CD4-positive, CD25-positive, alpha-beta regulatory T cell (primary cell): ENCODE data around the gene LTB4R2. TPM values are rescaled to one million over a fixed set of nuclear protein-coding genes. Genes with fewer than 3 reads are reported as not detected.

Experiments used
- ATAC-seq, 2 donors: fragments of 150-1000 bp; cut with Tn5 transposase; one replicate each; pipeline ENCODE4 v1.10.0; 2021; ENCODE audit warnings: low read depth in 2 of 2, moderate number of reproducible peaks in 2 of 2, moderate library complexity in 1 of 2
- DNase-seq, 3 donors: peaks; one replicate each; pipeline versions ENCODE4 v3.0.0 to v3.0.0-alpha.2; 2012 to 2022; ENCODE audit warnings: mixed read lengths in 1 of 3
- H3K27ac ChIP-seq: one replicate; pipeline ENCODE4 v1.7.0; 2013; ENCODE audit warnings: mild to moderate bottlenecking, low read length; ENCODE audit not compliant: insufficient read depth, poor library complexity, severe bottlenecking
- H3K27me3 ChIP-seq: one replicate; pipeline ENCODE4 v1.7.0; 2013; ENCODE audit warnings: low read length; ENCODE audit not compliant: control insufficient read depth, insufficient read depth
- H3K36me3 ChIP-seq: one replicate; pipeline ENCODE4 v1.7.0; 2013; ENCODE audit warnings: mild to moderate bottlenecking, low read length, moderate library complexity; ENCODE audit not compliant: control insufficient read depth, insufficient read depth
- H3K4me1 ChIP-seq: 2 replicates; pipeline ENCODE4 v1.7.0; 2013; ENCODE audit warnings: mild to moderate bottlenecking, low read length; ENCODE audit not compliant: insufficient read depth, control insufficient read depth, poor library complexity, severe bottlenecking
- H3K4me3 ChIP-seq: one replicate; pipeline ENCODE4 v1.7.0; 2013; ENCODE audit warnings: low read depth, mild to moderate bottlenecking, low read length, moderate library complexity
- H3K9me3 ChIP-seq, 2 experiments: 1 replicate in 1 of 2; 2 replicates in 1 of 2; pipeline ENCODE4 v1.7.0; 2013; ENCODE audit warnings: low read length in 2 of 2, mild to moderate bottlenecking in 1 of 2, moderate library complexity in 1 of 2; ENCODE audit not compliant: control insufficient read depth in 2 of 2
- H3K27ac Mint-ChIP-seq, 3 donors: one replicate each; pipeline ENCODE4 v1.8.0; 2020 to 2022; ENCODE audit warnings: mild to moderate bottlenecking in 3 of 3, mixed read lengths in 3 of 3, moderate library complexity in 2 of 3
- H3K27me3 Mint-ChIP-seq: one replicate; pipeline ENCODE4 v1.8.0; 2022; ENCODE audit warnings: mild to moderate bottlenecking, mixed read lengths
- H3K36me3 Mint-ChIP-seq: one replicate; pipeline ENCODE4 v1.8.0; 2020; ENCODE audit warnings: mixed read lengths
- H3K4me1 Mint-ChIP-seq, 4 donors: one replicate each; pipeline ENCODE4 v1.8.0; 2020 to 2022; ENCODE audit warnings: mixed read lengths in 4 of 4, mild to moderate bottlenecking in 1 of 4
- H3K4me3 Mint-ChIP-seq, 4 donors: one replicate each; pipeline ENCODE4 v1.8.0; 2020 to 2022; ENCODE audit warnings: mild to moderate bottlenecking in 4 of 4, mixed read lengths in 4 of 4, moderate library complexity in 3 of 4
- H3K9me3 Mint-ChIP-seq, 7 donors: one replicate each; pipeline ENCODE4 v1.8.0; 2020 to 2022; ENCODE audit warnings: mixed read lengths in 7 of 7, mild to moderate bottlenecking in 3 of 7, moderate library complexity in 2 of 7
- polyA plus RNA-seq, 4 donors: library from polyadenylated mRNA; unstranded; fragments of 300-500 nt; fragmentation: Illumina TruSeq; gene quantifications; one replicate each; pipeline ENCODE4 v1.2.3, GENCODE V29; 2021
- total RNA-seq: library from RNA; stranded (reverse); gene quantifications from one replicate; pipeline ENCODE4 v1.2.3, GENCODE V29; 2022

LTB4R2 gene
- total and polyA plus RNA-seq, 5 donors from 2014 or later: 1.00 to 18.1 (median 1.8) TPM

DNA sequence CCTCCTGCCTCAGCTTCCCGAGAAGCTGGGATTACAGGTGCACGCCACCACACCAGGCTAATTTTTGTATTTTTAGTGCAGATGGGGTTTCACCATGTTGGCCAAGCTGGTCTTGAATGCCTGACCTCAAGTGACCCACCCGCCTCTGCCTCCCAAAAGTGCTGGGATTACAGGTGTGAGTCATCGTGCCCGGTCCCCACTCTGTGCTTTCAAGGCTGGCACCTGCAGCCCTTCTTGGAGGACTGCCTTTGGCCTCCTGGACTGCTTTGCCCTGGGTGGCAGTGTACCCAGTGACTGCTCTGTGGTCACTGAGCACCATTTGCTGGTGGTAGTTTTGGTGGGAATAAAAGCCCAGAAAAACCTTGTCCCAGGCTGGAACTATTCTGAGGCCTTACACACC is 22.9 kb upstream of the LTB4R2 start:
- H3K9me3 ChIP-seq: no peaks in the 10 kb centered on the region
- Mint-ChIP-seq H3K9me3 (no peaks in the 10 kb centered on the region), H3K4me1 (peaks cover 0 to 12% (median 3%) of the 10 kb centered on the region in 4 donors), H3K27me3 (no peaks in the 10 kb centered on the region), H3K36me3 (peaks cover 24% of the 10 kb centered on the region), H3K4me3 (no peak overlapping the region), H3K27ac (no peak overlapping the region)
- ATAC-seq: no peak
- no peak overlapping the region for H3K4me3 ChIP-seq
- DNase-seq: no peak
- H3K36me3 ChIP-seq: peaks cover 20% of the 10 kb centered on the region
- peaks cover 7% of the 10 kb centered on the region for H3K4me1 ChIP-seq
- no peaks in the 10 kb centered on the region for H3K27me3 ChIP-seq
- no peak overlapping the region for H3K27ac ChIP-seq

DNA sequence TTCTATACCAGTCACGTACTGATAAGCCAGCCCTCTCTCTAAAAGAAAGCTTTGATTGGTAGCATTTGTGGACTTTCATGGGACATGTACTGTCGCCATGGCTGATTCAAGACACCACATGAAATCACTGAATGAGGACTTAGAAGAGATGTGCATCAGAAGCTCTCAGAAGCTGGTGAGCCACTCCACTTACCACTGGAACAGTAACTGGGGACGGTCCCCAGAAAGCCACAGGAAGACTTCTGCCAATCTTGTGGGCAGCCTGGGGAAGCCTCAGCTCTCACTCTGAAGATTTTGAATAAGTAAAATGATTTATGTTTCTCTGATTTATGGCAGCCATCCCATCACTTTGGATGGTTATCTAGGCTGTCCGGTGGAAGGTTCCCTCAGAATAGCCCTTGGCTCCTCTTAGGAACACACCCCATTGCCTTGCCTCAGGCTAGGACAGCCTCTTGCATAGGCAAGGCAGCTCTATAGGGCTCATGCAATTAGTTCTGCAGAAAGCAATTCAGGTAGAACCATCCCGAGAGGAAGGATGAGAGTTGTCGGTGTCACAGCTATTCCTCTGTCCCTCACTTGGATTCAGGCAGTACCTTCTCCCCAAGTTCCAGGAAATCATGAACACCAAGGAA is 20.2 kb upstream of the LTB4R2 start:
- no peaks in the 10 kb centered on the region for H3K9me3 ChIP-seq
- H3K36me3 ChIP-seq: peaks cover 30% of the 10 kb centered on the region
- Mint-ChIP-seq H3K36me3 (peaks cover 42% of the 10 kb centered on the region), H3K4me1 (peaks cover 0 to 12% (median 3%) of the 10 kb centered on the region in 4 donors), H3K27ac (no peak overlapping the region), H3K4me3 (no peak overlapping the region), H3K9me3 (no peaks in the 10 kb centered on the region), H3K27me3 (no peaks in the 10 kb centered on the region)
- ATAC-seq: peak; percentile 67 to 78
- no peak overlapping the region for H3K4me3 ChIP-seq
- no peaks in the 10 kb centered on the region for H3K27me3 ChIP-seq
- H3K27ac ChIP-seq: no peak overlapping the region
- peak in 1 of 3 donors; percentile 53 for DNase-seq
- H3K4me1 ChIP-seq: peaks cover 7% of the 10 kb centered on the region

DNA sequence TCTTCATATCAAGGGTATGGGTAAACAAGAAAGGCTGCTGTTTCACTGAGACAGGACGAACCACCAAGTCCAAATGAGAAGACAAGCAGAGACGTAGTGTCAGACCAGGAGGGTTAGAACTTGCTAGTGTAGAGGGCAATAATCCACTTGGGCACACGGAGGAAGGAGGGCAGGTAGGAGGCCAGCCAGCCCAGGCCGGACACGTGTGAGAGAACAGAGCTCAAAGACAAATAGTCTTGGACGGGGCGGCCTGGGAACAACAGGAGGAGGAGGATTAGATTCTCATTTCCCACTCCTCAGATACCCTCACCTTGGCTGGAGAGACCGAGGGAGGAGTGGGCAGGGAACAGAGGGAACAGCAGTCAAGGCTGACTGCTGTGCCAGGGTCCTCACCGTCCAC is 19.2 kb upstream of the LTB4R2 start:
- Mint-ChIP-seq H3K27me3 (no peaks in the 10 kb centered on the region), H3K27ac (peak overlapping the region in 1 of 3 donors; percentile 75), H3K4me1 (peaks cover 0 to 12% (median 3%) of the 10 kb centered on the region in 4 donors), H3K4me3 (peak overlapping the region in 1 of 4 donors; percentile 13), H3K36me3 (peaks cover 44% of the 10 kb centered on the region), H3K9me3 (no peaks in the 10 kb centered on the region)
- H3K27me3 ChIP-seq: no peaks in the 10 kb centered on the region
- H3K4me3 ChIP-seq: no peak overlapping the region
- no peaks in the 10 kb centered on the region for H3K9me3 ChIP-seq
- H3K4me1 ChIP-seq: peaks cover 7% of the 10 kb centered on the region
- DNase-seq: no peak
- H3K36me3 ChIP-seq: peaks cover 39% of the 10 kb centered on the region
- no peak for ATAC-seq
- no peak overlapping the region for H3K27ac ChIP-seq

DNA sequence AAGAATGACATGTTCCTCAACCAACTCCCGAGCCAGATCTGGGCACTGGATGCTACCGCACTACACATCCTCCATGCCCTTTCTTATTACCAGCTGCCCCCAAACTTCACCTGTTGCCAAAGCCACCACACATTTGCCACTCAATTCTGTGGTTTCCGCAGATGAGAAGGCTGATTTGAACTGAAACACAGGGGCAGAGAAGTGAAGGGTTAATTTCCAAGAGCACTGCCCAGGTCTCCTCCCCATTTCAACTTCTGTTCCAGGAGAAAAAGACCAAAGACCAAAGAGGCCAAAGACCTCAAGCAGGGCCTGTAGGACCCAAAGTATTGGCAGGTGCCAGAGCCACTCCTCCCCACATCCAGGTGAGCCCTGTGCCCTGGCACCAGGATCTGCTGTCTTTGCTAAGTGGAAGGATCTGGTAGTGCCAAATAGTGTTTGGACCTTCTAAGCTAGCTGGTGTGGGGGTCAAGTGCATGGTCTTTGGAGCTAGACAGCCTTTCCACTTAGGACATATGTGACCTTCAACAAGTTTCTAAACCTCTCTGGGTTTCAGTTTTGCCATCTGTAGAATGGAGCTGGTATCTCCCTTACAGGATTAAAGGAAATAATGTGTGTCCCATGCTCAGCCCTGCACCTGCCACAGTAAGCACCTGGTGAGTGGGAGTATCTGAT is 18.4 kb upstream of the LTB4R2 start:
- ATAC-seq (no peak), DNase-seq (no peak)
- H3K4me1 ChIP-seq: peaks cover 7% of the 10 kb centered on the region
- no peaks in the 10 kb centered on the region for H3K9me3 ChIP-seq
- H3K27ac ChIP-seq: no peak overlapping the region
- H3K4me3 Mint-ChIP-seq: no peak overlapping the region
- peaks cover 50% of the 10 kb centered on the region for H3K36me3 Mint-ChIP-seq
- no peaks in the 10 kb centered on the region for H3K27me3 ChIP-seq
- no peaks in the 10 kb centered on the region for H3K27me3 Mint-ChIP-seq
- no peak overlapping the region for H3K4me3 ChIP-seq
- H3K9me3 Mint-ChIP-seq: no peaks in the 10 kb centered on the region
- peaks cover 46% of the 10 kb centered on the region for H3K36me3 ChIP-seq
- peak overlapping the region in 1 of 3 donors; percentile 8 for H3K27ac Mint-ChIP-seq
- peaks cover under 1 to 19% (median 9%) of the 10 kb centered on the region in 4 donors for H3K4me1 Mint-ChIP-seq

DNA sequence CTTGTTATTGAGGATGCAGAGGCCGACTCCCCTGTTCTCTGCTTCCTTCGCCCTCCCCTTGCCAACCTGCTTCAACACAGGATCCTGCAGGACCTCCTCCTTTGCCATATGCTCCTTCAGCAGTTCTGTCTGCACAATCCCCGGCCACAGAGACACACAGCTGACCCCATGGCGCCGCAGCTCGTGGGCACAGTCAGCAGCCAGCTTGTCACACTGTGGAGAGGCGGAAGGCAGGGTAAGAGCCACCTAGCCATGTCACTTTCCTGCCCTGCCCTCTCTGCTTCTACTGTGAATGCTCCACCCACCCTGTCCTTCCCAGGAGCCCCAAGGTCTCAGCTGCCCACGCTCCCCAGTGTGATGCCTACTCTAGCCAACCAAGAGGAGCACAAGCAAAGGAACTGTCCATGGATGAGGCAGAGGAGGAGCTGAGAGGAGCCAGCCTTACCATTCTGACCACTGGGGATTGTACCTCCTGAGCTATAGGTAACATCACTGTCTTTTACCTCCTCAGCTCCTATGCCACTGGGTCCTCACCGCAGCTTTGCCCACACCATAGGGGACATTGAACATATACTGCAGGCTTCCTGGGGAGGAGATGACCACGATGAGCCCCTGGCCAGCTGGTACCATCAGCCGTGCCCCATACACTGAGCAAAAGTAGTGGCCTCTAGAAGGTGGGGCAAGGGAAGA is 17.7 kb upstream of the LTB4R2 start:
- Mint-ChIP-seq H3K4me3 (no peak overlapping the region), H3K36me3 (peaks cover 50% of the 10 kb centered on the region), H3K9me3 (no peaks in the 10 kb centered on the region), H3K4me1 (peaks cover 8 to 25% (median 16%) of the 10 kb centered on the region in 4 donors), H3K27me3 (no peaks in the 10 kb centered on the region), H3K27ac (peak overlapping the region in 2 of 3 donors; percentile 8 to 46)
- Histone ChIP-seq H3K27ac (no peak overlapping the region), H3K27me3 (no peaks in the 10 kb centered on the region), H3K36me3 (peaks cover 46% of the 10 kb centered on the region), H3K4me3 (no peak overlapping the region), H3K4me1 (peaks cover 11% of the 10 kb centered on the region), H3K9me3 (no peaks in the 10 kb centered on the region)
- ATAC-seq (no peak), DNase-seq (no peak)

GRCh38 chr14:24293525-24293924 is 16.4 kb upstream of the LTB4R2 start:
- no peaks in the 10 kb centered on the region for H3K27me3 ChIP-seq
- H3K9me3 ChIP-seq: no peaks in the 10 kb centered on the region
- Mint-ChIP-seq H3K27ac (peak overlapping the region in 1 of 3 donors; percentile 56), H3K4me1 (peaks cover 14 to 27% (median 22%) of the 10 kb centered on the region in 4 donors), H3K36me3 (peaks cover 44% of the 10 kb centered on the region), H3K4me3 (peak overlapping the region in 1 of 4 donors; percentile 43), H3K27me3 (no peaks in the 10 kb centered on the region), H3K9me3 (no peaks in the 10 kb centered on the region)
- H3K4me3 ChIP-seq: no peak overlapping the region
- DNase-seq (no peak), ATAC-seq (no peak)
- peaks cover 46% of the 10 kb centered on the region for H3K36me3 ChIP-seq
- peaks cover 17% of the 10 kb centered on the region for H3K4me1 ChIP-seq
- H3K27ac ChIP-seq: no peak overlapping the region

DNA sequence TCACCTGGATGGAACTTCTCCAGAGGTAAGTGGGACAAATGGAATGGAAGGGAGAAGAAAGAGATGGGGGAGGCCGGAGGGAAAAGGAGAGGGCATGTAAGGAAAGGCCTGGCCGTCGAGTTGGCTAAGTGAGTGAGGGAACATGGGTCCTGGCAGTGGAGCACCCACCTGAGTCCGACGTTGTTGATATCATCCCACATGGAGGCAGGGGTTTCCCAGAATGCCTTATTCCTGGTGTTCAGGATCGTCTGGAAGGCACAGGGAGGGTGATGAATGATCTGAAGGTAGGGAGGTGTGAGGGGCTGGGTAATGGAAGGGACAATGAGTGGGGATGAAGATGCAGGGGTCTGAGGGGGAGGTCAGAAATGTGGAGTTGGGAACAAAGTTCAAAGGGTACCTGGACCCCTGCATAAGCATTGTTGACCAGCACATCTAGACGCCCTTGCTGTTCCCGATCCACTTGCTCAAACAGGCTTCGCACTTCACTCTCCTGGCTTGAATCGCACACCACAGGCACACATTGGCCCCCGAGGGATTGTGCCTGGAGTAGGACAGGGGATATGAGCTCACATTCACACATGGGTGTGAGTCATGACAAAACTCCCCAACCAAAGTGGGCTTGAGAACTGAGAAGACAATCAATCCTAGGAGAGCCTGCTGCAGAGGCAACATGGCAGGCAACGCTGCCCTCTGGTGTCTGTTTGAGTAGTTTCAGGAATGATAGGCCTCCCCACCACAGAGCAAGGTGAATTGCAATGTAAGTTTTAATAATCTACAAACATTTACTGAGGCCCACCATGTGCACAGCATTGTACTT is 13.4 kb upstream of the LTB4R2 start:
- H3K4me3 ChIP-seq: peak overlapping the region; percentile 0
- no peaks in the 10 kb centered on the region for H3K27me3 Mint-ChIP-seq
- peak overlapping the region in 3 of 4 donors; percentile 39 to 86 (median 65) for H3K4me3 Mint-ChIP-seq
- H3K27ac Mint-ChIP-seq: peak overlapping the region; percentile 69 to 93 (median 92)
- peak overlapping the region; percentile 84 for H3K27ac ChIP-seq
- H3K36me3 Mint-ChIP-seq: peaks cover 29% of the 10 kb centered on the region
- H3K9me3 ChIP-seq: no peaks in the 10 kb centered on the region
- no peaks in the 10 kb centered on the region for H3K9me3 Mint-ChIP-seq
- peak; percentile 63 to 70 for ATAC-seq
- no peaks in the 10 kb centered on the region for H3K27me3 ChIP-seq
- H3K4me1 Mint-ChIP-seq: peaks cover 22 to 50% (median 35%) of the 10 kb centered on the region in 4 donors
- DNase-seq: peak; percentile 55 to 84 (median 78)
- peaks cover 31% of the 10 kb centered on the region for H3K4me1 ChIP-seq
- peaks cover 32% of the 10 kb centered on the region for H3K36me3 ChIP-seq
